HG03521 (cell line): ENCODE results near the gene LSS.
"Not testable (repeated sequence)": the region's sequence is repeated elsewhere in the genome, so short reads cannot be mapped to it uniquely, and the experiment has no call there.

ENCODE experiments used
- ATAC-seq: cut with Tn5 transposase; IDR thresholded peaks from one replicate; pipeline ENCODE4 v1.9.1; 2021; ENCODE audit warnings: mild to moderate bottlenecking, moderate library complexity; ENCODE audit not compliant: unreplicated experiment

The LSS gene

GRCh38 chr21:46246345-46246744, 17.8 kb upstream of the LSS start:
- no peak for ATAC-seq

- ATAC-seq: no peak
Observed at GRCh38 chr21:46245213-46245915, 16.8 kb upstream of the LSS start.

GRCh38 chr21:46244602-46245001, 16.0 kb upstream of the LSS start:
- no peak for ATAC-seq

DNA sequence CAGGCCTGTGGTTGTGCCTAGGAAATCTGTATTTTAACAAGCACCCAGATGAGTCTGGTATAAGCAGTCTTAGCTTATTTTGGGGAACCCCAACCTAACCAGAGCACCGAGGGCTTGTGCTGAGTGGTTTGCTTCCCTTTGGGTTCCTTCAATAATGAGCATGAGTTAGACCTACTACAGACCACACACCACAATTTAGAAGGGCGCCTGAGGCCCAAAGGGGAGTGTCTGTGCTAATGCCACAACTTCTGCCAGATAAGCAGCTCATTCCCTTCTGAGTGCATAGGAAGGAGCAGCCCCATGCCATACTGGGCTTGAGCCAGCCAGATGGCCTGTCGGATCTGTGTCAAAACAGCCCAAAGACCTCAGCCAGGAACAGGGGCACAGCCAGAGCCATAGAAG, 15.4 kb upstream of the LSS start:
- no peak for ATAC-seq

- ATAC-seq: no peak
Observed at GRCh38 chr21:46243325-46243724, 14.8 kb upstream of the LSS start.

DNA sequence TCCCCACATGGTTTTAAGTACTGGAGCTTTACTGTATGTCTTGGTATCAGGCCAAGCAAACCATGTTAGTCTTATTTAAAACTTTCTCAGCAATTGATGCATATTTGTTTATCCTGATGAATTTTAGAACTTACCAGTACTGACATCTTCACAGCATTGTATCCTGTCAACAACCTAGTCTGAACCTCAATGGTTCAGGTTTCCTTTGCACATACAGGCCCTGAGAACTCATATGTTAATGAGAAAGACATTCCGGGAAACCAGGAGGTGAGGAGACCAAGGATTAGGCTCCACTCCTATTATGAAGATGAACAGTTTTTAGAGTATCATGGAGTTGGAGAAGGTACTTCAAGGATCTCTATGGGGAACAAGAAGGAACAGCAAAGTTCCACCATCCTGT, 13.0 kb upstream of the LSS start:
- ATAC-seq: not testable (repeated sequence)

GRCh38 chr21:46239817-46240325, 11.3 kb upstream of the LSS start:
- ATAC-seq: no peak

- no peak for ATAC-seq
Observed at GRCh38 chr21:46237474-46237873, 8.9 kb upstream of the LSS start.

DNA sequence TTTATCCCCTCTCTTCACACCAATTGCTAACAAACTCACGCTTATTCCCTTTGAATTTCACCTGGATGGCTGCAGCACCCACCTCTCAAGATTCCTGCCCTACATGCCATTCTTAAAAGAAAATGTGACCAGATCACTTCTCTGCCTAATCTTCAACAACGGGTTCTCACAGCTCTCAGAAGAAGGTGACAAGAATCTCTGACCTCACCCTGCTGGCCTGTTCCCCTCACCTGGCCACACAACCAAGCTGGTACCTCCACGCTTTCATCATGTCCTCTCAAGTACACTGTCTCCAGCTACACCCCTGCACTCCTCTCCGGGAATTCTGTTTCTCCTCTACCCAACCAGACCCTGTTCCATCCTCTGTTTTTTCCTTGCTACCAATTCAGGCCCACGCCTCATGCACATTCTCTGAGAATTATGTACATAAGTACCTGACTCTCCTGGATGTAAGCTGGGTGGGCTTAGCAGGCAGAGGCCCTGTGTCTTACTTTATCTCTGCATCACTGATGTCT, 5.9 kb upstream of the LSS start:
- no peak for ATAC-seq

DNA sequence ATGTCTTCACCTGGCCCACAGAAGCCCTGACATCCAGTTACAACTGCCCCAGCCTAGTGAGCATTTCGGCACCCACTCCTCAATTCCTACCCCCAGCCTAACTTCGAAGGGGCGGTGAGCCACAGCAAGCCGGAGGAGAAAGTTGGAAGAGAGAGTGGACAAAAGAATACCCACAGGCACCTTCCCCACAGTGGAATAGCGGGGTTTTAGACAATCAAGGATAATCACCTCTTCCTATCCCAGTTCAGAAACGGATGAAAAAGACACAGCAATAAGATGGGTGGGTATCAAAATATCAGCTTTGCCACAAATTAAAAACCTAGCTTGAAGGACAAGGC, 1.3 kb upstream of the LSS start:
- no peak for ATAC-seq

- peak; percentile 32 for ATAC-seq
Observed at GRCh38 chr21:46229133-46229922, 754 bp upstream of the LSS start.

GRCh38 chr21:46227811-46228344, 696 bp downstream of the LSS start:
- ATAC-seq: no peak

GRCh38 chr21:46226920-46227599, 1.5 kb downstream of the LSS start:
- ATAC-seq: no peak

DNA sequence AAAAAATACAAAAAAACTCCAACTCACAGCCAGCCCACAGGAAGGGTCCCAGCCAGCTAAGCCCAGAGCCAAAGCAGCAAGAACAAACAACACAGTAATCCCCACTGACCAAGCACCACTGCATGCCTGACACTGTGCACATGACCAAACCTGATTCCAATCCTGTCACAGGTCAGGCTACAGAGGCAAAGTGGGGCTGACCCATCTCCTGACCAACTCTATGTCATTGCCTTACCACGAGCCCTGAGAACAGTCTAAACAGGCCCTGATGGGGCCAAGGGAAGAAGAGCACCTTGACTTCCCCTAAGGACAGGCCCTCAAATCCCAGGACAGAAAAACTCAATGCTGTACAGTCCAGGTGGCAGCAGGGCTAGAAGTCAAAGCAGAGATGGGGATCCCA, 2.4 kb downstream of the LSS start:
- no peak for ATAC-seq

DNA sequence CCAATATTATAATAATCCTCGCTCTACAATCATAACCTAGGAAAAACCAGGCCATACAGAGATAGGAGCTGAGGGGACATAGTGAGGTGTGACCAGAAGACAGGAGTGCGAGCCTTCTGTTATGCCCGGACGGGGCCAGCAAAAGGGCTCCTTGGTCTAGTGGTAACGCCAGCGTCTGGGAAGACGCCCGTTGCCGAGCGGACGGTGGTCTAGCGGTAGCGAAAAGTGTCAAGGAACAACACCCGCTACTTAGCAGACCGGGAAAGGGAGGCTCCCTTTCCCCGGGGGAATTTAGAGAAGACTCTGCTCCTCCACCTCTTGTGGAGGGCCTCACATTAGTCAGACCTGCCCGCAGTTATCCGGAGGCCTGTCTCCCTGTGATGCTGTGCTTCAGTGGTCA, 4.9 kb downstream of the LSS start:
- not testable (repeated sequence) for ATAC-seq

DNA sequence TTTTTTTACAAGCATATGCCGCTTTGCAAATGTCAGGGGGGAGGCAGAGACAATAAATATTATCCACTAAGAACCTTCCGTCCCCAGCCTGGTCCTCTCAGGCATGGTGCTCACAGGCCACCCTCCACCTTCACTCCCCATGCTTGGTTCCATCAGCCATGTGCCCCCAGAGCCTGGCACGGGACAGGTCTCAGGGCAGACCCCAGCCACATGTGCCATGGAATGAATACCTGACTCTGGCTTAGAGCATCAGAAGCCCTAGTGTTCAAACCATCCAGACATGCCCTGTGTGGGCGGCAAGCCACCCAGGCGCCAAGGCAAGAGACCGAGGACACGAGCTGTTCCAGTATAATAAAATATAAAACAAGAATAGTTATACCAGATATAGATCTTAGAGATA, 5.4 kb downstream of the LSS start:
- ATAC-seq: no peak

DNA sequence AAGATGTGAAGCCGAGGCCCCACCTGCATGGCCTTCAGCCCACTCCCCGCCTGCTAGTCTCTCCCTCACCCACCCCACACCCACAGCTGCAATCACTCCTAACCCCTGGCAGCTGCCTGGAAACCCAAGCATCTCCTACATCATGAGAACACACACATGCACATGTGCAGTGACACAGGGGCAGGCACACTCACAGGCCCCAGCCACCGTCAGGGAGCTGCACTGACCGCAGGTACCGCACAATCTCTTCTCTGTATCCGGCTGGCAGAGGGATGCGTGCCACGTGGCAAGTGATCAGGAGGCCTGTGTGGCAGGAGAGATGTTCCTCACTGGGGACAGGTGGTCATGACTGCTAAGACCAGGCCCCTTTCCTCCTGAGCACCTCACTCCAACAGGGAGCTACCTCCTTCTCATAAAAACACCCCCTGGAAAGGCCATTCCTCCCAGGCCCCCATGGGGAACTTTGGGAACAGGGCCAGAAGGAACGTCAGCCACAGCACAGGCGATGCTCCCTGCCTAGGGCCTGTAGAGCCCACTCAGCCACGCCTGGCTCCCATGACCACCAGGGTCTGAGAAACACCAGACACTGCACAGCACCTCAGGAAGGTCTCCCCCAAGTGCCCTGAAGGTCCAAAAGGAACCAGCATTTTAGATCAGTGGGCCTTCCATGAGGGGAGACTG, 6.0 kb downstream of the LSS start:
- ATAC-seq: no peak

- ATAC-seq: no peak
Observed at GRCh38 chr21:46221664-46222435, 6.7 kb downstream of the LSS start.

- no peak for ATAC-seq
Observed at GRCh38 chr21:46220847-46221246, 7.7 kb downstream of the LSS start.

GRCh38 chr21:46220275-46220810, 8.2 kb downstream of the LSS start:
- no peak for ATAC-seq
